GM18498 (cell line): Measurements from ENCODE around the gene SAMHD1.
"Not testable (repeated sequence)": the region's sequence is repeated elsewhere in the genome, so short reads cannot be mapped to it uniquely, and the experiment has no call there.

Source experiments
- ATAC-seq: cut with Tn5 transposase; IDR thresholded peaks from one replicate; pipeline ENCODE4 v1.9.1; 2021; ENCODE audit warnings: mild to moderate bottlenecking, moderate library complexity; ENCODE audit not compliant: unreplicated experiment

Gene SAMHD1

DNA sequence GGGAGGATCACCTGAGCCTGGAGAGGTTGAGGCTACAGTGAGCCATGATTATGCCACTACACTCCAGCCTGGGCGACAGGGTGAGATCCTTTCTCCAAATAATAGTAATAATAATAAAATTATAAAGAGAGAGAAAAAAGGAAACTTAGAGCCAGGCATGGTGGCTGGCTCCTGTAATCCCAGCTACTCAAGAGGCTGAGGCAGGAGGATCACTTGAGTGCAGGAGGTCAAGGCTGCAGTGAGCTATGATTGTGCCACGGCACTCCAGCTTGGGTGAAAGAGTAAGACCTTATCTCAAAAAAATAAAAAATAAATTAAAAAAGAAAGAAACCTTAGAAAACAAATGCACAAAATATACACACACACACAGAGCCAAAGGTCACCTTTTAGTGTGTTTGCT is 5.2 kb upstream of the SAMHD1 start:
- ATAC-seq, result no peak

DNA sequence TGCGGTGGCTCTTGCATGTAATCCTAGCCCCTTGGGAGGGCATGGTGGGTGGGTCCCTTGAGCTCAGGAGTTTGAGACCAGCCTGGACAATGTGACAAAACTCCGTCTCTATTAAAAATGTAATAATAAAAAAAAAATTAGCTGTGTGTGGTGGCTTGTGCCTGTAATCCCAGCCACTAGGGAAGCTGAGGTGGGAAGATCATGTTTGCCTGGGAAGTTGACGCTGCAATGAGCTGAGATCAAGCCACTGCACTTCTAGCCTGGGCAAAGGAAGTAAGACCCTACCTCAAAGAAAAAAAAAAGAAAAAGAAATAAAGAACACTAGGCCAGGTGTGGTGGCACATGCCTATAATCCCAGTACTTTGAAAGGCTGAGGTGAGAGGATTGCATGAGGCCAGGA is 4.5 kb upstream of the SAMHD1 start:
- ATAC-seq, result no peak

DNA sequence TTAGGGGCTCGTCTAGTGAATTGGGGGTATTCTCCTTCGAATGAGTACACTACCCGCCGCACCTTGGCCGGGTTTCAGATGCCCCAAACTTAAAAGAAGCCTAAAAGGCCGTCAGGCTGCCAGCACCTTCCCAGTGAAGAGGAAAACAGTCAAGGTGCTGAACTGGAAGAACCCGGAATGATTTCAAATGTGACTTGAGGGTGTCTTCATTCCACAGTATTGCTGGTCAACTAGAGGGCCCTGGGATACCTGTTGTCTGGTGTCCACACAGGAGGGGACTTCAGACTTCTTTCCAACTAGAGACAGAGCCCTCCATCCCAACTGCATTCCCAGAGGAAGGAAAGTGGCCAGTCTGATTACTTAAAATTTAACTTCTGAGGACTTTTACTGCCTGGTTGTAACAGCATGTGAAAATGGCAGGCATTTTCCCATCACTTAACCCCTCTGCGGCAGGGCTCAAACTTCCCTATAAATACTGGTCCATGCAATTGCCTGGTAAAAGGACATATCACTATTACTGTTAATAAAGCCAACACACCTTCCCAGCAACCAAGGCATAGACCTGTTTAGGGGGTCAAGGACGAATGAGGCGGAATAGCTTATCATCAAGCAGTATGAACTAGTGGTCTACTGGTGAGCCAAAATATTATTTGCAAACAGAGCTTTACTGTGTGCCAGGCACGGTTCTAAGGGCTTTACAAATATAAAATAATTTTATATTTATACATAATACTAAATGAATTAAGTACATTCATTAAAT is 651 bp upstream of the SAMHD1 start:
- no peak for ATAC-seq

DNA sequence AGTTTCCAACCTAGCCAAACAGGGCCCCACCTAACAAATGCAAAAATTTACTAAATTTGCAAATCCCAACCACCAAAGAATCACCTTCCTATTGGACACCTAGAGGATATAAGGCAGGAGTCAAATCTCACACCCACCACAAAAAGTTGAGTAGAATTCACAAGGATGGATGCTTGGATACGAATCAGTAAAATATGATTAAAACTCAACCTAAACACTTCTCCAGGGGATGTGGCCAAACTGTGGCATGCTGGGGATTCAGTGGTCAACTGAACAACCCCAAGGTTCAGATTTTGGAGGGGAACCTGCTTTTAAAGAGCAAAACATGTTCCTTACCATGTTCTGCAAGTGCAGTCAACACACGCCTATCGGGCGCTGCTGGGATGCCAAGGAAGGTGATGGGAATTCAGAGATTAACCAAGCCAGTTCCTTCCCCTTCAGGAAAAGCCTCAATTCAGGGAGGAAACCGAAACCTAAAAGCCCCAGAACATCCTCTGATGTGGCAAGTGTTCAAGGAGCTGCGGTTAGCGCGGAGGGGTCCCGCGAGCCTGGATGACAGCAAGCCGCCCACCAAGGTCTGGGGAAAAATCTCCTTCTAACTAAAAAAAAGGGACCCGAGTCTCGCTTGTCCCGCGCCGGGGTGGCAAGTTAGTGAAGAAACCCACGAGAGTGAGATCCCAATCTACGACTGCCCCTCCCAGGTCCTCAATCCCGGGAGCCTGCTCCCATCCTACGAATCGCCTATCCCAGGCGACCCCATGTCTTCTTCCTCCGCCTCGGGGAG is 902 bp downstream of the SAMHD1 start:
- no peak for ATAC-seq

DNA sequence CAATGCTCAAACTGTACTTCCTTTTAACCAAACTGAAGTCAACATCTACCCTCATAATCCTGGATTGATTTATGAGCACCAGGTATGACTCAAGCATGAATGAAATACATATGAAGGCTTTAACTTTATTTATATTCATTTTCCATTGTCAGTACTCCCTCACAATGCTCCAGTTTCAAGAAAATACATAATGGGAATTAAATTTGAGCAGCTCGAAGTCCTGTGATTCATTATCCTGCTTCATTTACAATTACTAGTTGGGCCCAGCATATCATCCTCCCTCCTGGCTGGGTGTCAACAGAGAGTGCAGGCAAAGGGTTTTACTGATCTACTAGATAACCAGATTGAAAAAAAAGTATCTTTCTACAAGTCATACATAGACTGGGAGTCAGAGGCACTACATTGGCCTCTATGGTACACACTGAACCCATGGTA is 10.1 kb downstream of the SAMHD1 start:
- no peak for ATAC-seq

DNA sequence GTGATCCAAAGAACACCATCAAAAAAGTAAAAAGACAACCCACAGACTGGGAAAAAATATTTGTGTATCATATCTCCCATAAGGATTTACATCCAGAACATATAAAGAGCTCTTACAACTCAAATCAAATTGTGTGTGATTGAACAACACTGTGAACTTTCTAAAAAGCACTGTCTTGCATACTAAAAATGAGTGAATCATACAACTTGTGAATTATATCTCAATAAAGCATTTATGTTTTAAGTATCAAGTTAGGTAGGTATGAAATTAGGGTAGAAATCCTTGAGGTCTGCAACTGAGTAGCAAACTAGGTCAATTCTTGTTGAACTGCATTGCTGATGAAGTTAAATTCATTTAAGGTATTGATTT is 14.1 kb downstream of the SAMHD1 start:
- no peak for ATAC-seq

DNA sequence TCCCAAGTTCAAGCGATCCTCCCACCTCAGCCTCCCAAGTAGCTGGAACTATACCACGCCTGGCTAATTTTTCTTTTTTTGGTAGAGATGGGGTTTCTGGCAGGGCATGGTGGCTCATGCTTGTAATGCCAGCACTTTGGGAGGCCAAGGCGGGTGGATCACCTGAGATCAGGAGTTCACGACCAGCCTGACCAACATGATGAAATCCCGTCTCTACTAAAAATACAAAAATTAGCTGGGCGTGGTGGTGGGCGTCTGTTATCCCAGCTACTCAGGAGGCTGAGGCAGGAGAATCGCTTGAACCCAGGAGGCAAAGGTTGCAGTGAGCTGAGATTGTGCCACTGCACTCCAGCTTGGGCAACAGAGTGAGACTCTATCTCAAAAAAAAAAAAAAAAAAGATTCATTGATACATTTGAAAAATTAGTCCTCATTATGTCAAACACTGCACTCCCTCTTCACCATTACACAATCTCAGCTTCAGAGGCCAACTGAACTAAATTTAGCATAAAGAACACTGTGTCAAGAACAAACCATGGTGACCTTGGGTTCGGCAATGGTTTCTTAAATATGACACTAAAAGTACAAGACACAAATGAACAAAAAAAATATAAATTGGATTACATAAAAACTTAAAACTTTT is 14.6 kb downstream of the SAMHD1 start:
- ATAC-seq, result not testable (repeated sequence)

DNA sequence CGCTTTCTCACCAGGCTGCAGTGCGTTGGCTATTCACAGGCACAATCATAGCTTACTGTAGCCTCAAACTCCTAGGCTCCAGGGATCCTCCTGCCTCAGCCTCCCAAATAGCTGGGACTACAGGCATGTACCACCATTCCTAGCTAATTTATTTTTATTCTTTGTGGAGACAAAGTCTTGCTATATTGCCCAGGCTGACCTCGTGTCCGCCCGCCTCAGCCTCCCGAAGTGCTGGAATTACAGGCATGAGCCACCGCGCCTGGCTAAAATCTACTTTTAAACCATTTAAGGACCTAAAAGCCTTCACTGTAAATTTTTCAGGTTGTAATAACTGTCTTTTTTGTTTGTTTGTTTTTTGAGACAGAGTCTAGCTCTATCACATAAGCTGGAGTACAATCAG is 15.2 kb downstream of the SAMHD1 start:
- no peak for ATAC-seq

DNA sequence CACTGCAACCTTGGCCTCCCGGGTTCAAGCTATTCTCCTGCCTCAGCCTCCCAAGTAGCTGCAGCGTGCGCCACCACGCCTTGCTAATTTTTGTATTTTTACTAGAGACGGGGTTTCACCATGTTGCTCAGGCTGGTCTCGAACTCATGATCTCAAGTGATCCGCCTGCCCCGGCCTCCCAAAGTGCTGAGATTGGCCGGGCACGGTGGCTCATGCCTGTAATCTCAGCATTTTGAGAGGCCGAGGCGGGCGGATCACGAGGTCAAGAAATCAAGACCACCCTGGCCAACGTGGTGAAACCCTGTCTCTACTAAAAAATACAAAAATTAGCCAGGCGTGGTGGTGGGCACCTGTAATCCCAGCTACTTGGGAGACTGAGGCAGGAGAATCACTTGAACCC is 17.9 kb downstream of the SAMHD1 start:
- ATAC-seq, result not testable (repeated sequence)

DNA sequence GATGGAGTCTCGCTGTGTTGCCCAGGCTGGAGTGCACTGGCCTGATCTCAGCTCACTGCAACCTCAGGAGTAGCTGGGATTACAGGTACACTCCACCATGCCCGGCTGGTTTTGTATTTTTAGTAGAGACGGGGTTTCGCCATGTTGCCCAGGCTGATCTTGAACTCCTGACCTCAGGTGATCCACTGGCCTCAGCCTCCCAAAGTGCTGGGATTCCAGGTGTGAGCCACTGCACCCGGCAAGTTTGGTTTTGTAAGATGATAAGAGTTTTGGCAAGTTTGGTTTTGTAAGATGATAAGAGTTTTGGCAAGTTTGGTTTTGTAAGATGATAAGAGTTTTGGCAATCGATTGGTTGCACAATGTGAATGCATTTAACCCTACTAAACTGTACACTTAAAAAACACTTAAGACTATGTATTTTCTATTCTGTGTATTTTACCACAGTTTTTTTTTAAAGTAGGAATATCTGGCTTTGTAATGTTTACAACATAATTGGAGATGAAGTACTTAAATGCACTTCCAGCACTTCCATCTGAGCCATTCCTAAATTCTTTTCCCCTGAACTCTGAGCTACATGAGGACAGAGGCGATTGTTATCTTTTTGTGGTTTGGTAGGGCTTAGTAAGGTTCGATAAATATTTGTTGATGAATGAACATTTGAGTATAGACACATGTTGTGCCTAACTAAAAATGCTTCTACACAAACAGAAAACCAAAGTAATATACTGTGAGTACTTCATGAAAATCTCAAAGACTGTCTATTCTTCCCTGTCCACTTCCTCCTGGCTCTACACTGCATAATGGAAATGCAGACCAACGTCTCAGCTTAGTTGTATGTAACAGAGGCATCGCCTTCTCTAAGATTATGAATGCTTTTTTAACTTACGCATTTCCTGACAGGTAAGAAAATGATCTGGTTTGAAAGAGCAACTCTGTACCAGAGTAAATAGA is 18.8 kb downstream of the SAMHD1 start:
- no peak for ATAC-seq

DNA sequence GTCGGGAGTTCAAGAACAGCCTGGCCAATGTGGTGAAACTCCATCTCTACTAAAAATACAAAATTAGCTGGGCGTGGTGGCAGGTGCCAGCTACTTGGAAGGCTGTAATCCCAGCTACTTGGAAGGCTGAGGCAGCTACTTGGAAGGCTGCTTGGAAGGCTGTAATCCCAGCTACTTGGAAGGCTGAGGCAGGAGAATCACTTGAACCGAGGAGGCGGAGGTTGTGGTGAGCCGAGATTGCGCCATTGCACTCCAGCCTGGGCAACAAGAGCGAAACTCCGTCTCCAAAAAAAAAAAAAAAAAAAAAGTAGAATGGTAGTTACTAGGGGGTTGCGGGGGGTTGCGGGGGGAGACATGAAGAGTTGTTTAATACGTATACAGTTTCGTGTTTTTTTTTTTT is 19.4 kb downstream of the SAMHD1 start:
- ATAC-seq, result not testable (repeated sequence)

DNA sequence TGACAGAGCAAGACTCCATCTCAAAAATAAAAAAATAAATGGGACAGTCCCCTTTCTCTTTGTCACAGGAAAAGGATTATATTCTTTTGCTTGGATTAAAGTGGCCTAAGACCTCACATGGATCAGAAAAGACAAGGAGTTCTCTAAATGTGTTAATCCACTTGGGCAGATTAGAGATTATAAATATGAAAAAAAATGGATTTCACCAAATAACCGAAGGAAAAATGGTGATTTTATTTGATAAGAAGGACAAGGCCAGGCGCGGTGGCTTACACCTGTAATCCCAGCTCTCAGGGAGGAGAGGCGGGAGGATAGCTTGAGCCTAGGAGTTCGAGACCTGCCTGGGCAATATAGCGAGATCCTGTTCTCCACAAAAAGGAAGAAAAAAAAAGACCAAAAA is 21.8 kb downstream of the SAMHD1 start:
- no peak for ATAC-seq

DNA sequence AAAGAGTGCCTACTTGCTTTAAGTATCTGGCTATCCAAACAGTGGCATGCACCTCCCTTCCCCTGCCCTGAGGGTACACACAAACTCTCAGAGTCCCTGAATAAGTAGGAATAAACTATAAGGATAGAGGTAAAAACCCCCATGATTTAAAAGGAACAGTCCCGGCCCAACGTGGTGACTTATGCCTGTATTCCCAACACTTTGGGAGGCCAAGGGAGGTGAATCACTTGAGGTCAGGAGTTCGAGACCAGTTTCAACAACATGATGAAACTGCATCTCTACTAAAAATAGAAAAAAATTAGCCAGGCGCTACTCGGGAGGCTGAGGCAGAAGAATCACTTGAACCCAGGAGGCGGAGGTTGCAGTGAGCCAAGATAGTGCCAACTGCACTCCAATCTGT is 22.2 kb downstream of the SAMHD1 start:
- ATAC-seq, result no peak

DNA sequence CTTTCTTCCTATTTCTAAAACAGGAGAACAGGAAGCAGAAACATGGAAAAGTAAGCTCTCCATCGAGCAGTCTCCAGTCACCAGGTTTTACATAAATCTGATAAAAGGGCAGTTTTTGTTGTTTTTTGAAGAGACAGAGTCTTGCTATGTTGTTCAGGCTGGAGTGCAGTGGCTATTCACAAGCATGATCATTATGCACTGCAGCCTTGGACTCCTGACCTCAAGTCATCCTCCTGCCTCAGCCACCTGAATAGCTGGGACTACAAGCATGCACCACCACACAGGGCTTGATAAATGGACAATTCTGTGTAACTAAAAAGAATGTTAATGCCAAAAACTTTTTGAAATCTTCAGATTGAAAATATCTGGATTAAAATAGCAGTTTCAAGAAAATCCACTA is 23.8 kb downstream of the SAMHD1 start:
- no peak for ATAC-seq

DNA sequence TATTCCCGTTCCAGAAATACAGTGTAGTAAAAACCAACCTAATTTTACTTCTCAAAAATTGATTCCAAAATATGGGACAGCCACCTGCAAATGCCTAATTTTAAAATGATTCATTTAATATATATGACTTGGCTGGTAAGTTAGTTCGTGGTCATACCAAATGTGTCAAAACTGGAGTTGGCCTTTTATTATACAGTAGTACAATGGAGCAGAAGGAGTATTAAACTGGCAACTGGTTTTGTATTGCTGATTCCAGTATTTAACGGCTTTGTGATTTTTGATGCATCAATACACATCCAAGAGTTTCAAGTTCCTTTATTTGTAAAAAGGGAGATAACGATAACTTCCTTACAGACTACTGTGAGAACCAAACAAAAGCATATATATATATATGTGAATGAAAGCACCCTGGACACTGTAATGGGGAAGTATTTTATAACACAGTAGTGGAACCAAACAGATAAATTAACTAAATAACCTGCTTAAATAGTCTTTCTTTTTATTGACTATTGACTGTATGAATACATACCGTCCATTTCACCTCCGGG is 24.8 kb downstream of the SAMHD1 start:
- no peak for ATAC-seq

DNA sequence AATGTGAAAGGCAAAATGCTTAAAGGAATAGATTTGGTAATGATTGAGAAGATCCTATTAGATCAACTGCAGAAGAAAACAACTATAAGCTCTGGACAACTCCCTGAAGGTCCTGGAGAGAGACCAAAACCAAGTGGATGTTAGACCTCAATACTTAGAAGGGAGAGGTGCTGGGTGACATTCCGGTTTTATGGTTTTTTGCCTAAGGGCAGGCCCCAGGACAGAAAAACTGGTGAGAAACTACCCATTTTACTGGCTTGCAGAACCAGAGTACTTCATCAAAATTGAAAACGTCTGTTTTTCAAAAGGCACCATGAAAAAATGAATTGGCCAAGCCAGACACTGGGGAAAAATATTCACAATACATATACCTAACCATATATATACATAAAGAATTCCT is 26.3 kb downstream of the SAMHD1 start:
- no peak for ATAC-seq

DNA sequence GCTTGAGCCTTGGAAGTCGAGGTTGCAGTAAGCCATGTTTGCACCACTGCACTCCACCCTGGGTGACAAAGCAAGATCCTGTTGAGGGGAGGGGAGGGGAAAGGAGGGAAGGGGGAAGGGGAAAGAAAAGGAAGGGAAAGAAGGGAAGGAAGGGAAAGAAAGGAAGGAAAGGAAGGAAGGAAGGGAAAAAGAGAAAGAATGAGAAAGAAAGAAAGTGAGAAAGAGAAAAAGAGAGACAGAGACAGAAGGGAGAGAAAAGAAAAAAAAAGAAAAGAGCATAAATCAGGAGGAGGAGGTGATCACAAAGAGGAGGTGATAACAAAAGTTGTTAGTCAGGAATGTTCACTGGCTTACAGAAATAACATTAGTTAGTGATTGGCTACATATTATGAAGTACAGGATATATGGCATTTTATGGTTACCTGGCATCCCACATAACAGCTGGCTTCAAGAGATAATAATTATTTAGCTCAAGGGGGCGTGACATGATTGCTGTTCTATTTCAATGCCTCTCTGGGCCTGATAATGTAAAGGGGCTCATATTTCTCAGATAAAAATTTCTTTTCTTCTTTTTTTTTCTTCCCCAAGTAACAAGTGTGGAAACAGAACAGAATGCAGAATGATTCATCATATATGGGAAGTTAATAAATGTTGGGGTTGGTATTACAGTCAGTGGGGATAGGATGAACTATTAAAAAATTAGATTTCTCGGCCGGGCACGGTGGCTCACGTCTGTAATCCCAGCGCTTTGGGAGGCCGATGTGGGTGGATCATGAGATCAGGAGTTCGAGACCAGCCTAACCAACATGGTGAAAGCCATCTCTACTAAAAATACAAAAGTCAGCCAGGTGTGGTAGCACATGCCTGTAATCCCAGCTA is 27.1 kb downstream of the SAMHD1 start:
- no peak for ATAC-seq

DNA sequence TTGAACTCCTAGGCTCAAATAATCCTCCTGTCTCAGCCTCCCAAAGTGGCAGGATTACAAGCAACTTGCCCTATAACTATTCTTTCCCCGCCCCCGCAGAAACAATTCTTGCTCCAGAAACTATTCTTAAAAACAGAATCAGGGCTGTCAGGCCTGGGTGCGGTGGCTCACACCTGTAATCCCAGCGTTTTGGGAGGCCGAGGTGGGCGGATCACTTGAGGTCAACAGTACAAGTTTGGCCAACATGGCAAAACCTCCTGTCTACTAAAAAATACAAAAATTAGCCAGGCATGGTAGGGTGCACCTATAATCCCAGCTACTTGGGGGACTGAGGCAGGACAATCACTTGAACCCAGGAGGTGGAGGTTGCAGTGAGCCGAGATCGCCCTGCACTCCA is 31.2 kb downstream of the SAMHD1 start:
- ATAC-seq, result no peak

DNA sequence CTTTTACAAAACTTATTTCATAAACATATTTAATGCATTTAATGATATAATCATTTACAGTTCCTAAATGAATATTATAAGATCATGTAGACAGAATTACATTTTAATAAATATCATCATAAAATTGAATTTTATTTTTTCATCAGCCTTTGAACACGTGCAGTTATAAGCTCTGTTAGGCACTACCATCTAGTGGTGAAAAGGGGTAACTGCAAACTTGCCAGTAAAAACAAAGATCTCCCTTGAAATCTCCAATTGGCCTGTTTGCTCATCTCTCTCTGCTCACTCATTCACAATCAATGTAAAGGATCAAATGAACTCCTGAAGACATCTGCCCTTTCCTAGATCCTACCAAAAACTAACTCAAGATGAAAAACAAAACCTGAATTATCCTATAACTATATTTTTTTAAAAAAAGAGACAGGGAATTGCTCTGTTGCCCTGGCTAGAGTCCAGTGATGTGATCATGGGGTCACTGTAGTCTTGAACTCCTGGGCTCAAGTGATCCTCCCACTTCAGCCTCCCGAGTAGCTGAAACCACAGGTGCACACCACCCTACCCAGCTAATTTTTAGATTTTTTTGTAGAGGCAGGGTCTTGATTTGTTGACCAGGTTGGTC is 31.7 kb downstream of the SAMHD1 start:
- ATAC-seq, result no peak
